ENCODE measurements around the gene GBA3.

DNA sequence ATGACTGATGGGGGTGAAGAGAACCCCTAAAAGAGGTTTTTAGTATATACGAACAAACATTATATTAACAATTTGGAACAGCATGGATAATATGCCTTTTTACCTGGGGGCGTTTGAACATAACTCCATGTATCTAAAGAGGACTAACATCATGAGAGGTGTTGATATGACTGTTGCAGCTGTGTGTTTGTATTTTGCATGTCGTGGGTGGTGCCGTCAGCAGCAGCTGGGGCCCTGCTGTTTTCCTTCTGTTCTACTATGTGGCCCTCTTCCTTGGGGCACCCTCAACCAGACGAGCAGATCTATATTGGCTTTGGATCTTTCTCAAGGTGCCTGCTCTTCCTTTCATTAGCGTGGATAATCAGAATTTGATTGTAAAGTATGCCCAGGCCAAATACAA, 11.2 kb downstream of the GBA3 start:
- TF ChIP-seq, protein P1, sequence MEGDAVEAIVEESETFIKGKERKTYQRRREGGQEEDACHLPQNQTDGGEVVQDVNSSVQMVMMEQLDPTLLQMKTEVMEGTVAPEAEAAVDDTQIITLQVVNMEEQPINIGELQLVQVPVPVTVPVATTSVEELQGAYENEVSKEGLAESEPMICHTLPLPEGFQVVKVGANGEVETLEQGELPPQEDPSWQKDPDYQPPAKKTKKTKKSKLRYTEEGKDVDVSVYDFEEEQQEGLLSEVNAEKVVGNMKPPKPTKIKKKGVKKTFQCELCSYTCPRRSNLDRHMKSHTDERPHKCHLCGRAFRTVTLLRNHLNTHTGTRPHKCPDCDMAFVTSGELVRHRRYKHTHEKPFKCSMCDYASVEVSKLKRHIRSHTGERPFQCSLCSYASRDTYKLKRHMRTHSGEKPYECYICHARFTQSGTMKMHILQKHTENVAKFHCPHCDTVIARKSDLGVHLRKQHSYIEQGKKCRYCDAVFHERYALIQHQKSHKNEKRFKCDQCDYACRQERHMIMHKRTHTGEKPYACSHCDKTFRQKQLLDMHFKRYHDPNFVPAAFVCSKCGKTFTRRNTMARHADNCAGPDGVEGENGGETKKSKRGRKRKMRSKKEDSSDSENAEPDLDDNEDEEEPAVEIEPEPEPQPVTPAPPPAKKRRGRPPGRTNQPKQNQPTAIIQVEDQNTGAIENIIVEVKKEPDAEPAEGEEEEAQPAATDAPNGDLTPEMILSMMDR (IDR thresholded peaks at IDR 0.05; ENCODE audit: low read depth, low read length) = no peak
- TF ChIP-seq EZH2phosphoT487 (IDR thresholded peaks at IDR 0.05; ENCODE audit: low read depth) = no peak
